Tibial nerve (tissue), 4 donors: ENCODE results near the gene SMARCA4. TPM values are rescaled to one million over a fixed set of nuclear protein-coding genes. Genes with fewer than 3 reads are reported as not detected.

Source experiments
- DNase-seq, 2 donors: peaks; one replicate each; pipeline ENCODE4 v3.0.0-alpha.2; 2019; ENCODE audit warnings: low spot score in 2 of 2
- H3K27ac ChIP-seq, 4 donors: fragments of 200-600 bp; sonication (generic) in 3 of 4; one replicate each; pipeline ENCODE4 v1.5.1; 2017 to 2019; ENCODE audit warnings: mild to moderate bottlenecking in 1 of 4
- H3K27me3 ChIP-seq, 2 donors: fragments of 200-600 bp; sonication (generic) in 1 of 2; one replicate each; pipeline versions ENCODE4 v1.5.1 to v1.6.0; 2017 to 2019
- H3K36me3 ChIP-seq, 3 donors: fragments of 200-600 bp; sonication (generic); one replicate each; pipeline ENCODE4 v1.5.1; 2018 to 2019
- H3K4me1 ChIP-seq, 4 donors: fragments of 200-600 bp; sonication (generic) in 3 of 4; one replicate each; pipeline ENCODE4 v1.5.1; 2017 to 2019
- H3K4me3 ChIP-seq, 4 donors: fragments of 200-600 bp; sonication (generic) in 3 of 4; one replicate each; pipeline ENCODE4 v1.5.1; 2017 to 2019; ENCODE audit warnings: mild to moderate bottlenecking in 1 of 4, moderate library complexity in 1 of 4
- H3K9me3 ChIP-seq, 4 donors: fragments of 200-600 bp; sonication (generic) in 3 of 4; one replicate each; pipeline ENCODE4 v1.5.1; 2017 to 2019
- EP300 ChIP-seq, 2 donors: sonication (generic); formaldehyde crosslinking; IDR thresholded peaks; one replicate each; pipeline ENCODE4 v1.6.1; 2017; ENCODE audit warnings: antibody characterized with exemption in 2 of 2, mild to moderate bottlenecking in 1 of 2
- POLR2A ChIP-seq, 2 donors: fragments of 450-650 bp; IDR thresholded peaks; one replicate each; pipeline ENCODE4 v1.6.1; 2017; ENCODE audit warnings: antibody characterized with exemption in 2 of 2, mild to moderate bottlenecking in 2 of 2, moderate library complexity in 2 of 2
- WGBS, 2 donors: methylation state at CpG; one replicate each; pipeline ENCODE4 v1.1.5; 2018; 5-methylcytosine and 5-hydroxymethylcytosine counted together
- total RNA-seq, 4 donors: library from RNA; depleted of rRNA; stranded (reverse); fragments of >200 nt; gene quantifications; one replicate each; pipeline ENCODE4 v1.1.0, GENCODE V29; 2016
- TF ChIP-seq, protein P1 (sequence below), 5 experiments: fragments of 200-600 bp in 3 of 5; fragments of 450-650 bp in 2 of 5; sonication (generic) in 3 of 5; IDR thresholded peaks; one replicate each; pipeline ENCODE4 v1.5.1; 2016 to 2019; ENCODE audit warnings: antibody characterized with exemption in 5 of 5, mild to moderate bottlenecking in 3 of 5, moderate library complexity in 2 of 5

Gene SMARCA4
- total RNA-seq, 4 donors from 2014 or later = 54.2 to 122 (median 73.9) TPM

DNA sequence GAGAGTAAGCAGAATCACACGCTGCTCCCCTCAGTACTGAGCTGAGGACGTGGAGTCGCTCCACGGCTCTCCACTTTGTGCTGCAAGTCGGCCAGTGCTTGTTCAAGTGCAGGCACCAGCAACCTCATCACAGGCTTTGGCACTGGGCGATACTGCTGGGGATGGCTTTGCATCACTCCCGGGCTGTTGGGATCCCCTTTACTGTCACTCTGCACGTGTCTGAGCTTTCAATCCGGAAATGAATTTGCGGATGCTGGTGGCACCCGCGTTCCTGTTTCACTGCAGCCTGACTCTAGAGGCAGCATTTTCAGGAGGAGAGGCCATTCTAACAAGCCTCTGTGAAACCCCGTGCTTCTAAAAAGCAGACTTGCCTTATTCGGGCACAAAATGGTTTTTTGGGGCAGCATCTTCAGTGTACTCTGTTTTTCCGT is 19.1 kb downstream of the SMARCA4 start:
- H3K36me3 ChIP-seq = peaks cover 0 to 14% (median 9%) of the 10 kb centered on the region in 3 donors
- TF ChIP-seq, protein P1, sequence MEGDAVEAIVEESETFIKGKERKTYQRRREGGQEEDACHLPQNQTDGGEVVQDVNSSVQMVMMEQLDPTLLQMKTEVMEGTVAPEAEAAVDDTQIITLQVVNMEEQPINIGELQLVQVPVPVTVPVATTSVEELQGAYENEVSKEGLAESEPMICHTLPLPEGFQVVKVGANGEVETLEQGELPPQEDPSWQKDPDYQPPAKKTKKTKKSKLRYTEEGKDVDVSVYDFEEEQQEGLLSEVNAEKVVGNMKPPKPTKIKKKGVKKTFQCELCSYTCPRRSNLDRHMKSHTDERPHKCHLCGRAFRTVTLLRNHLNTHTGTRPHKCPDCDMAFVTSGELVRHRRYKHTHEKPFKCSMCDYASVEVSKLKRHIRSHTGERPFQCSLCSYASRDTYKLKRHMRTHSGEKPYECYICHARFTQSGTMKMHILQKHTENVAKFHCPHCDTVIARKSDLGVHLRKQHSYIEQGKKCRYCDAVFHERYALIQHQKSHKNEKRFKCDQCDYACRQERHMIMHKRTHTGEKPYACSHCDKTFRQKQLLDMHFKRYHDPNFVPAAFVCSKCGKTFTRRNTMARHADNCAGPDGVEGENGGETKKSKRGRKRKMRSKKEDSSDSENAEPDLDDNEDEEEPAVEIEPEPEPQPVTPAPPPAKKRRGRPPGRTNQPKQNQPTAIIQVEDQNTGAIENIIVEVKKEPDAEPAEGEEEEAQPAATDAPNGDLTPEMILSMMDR (IDR thresholded peaks at IDR 0.05) = no peak
- no peak for TF ChIP-seq POLR2A (IDR thresholded peaks at IDR 0.05)
- TF ChIP-seq EP300 (IDR thresholded peaks at IDR 0.05) = no peak
- H3K9me3 ChIP-seq = no peaks in the 10 kb centered on the region
- no peak overlapping the region for H3K27ac ChIP-seq
- H3K4me3 ChIP-seq = no peak overlapping the region
- no peaks in the 10 kb centered on the region for H3K27me3 ChIP-seq
- H3K4me1 ChIP-seq = peaks cover 0 to 35% (median 20%) of the 10 kb centered on the region in 4 donors
- no peak for DNase-seq
- 65 to 77% methylated on average over 12 to 15 of the region's 15 CpGs for WGBS, 2 donors

DNA sequence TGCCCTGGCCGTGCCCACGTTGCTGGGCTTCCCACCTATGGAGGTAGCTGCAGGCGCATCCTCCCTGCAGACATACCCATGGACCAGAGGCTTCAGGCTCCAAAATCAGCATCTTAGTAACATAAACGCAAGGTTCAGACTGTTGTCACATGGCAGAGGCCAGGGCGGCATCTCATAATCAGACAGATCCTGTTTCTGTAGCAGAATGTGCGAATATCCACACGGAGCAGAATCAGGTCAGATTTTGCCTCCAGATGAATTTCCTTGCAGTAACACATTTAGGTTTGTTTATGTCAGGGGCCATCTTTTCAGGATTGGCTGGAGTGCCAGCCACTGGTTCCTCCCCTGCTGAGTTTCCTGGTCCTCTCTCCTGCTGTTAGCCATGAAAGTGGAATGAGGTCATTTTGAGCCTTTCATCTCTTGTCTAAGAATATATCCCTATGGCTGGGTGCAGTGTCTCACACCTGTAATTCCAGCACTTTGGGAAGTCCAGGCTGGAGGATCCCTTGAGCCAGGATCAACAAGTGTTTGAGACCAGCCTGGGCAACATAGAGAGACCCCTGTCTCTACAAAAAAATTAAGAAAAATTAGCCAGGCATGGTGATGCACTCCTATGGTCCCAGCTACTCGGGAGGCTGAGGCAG is 20.5 kb downstream of the SMARCA4 start:
- TF ChIP-seq POLR2A (IDR thresholded peaks at IDR 0.05) = no peak
- TF ChIP-seq, protein P1 (IDR thresholded peaks at IDR 0.05) = no peak
- no peak for TF ChIP-seq EP300 (IDR thresholded peaks at IDR 0.05)
- H3K27me3 ChIP-seq = no peaks in the 10 kb centered on the region
- H3K36me3 ChIP-seq = peaks cover 0 to 28% (median 13%) of the 10 kb centered on the region in 3 donors
- WGBS, 2 donors = 78 to 83% methylated on average over 7 to 8 of the region's 8 CpGs
- H3K4me1 ChIP-seq = peaks cover 0 to 21% (median 6%) of the 10 kb centered on the region in 4 donors
- H3K27ac ChIP-seq = no peak overlapping the region
- DNase-seq = no peak
- H3K9me3 ChIP-seq = no peaks in the 10 kb centered on the region
- no peak overlapping the region for H3K4me3 ChIP-seq

DNA sequence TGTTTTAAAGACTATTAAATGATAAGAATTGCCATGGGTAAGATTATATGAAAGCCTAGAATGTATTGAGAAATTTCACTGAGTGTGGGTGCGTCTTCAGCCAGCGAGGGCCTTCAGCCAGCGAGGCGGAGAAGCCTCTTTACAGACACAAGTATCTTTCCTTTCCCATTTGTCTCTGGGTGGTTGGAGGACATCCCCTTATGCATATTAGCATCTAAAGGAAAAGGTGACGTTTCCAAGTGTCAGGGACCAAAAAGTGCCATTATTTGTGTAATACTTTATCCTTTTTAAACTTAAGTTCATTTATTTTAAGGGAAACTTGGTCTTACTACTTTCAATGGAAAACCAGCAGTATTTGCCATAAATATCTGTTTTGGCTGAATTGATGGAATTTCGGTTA is 22.2 kb downstream of the SMARCA4 start:
- 76 to 78% methylated on average over 6 of the region's 6 CpGs for WGBS, 2 donors

GRCh38 chr19:10984166-10984735 is 23.4 kb downstream of the SMARCA4 start:
- TF ChIP-seq EP300 (IDR thresholded peaks at IDR 0.05) (no peak), POLR2A (IDR thresholded peaks at IDR 0.05) (no peak)
- TF ChIP-seq, protein P1 (IDR thresholded peaks at IDR 0.05) = no peak
- H3K27me3 ChIP-seq = no peaks in the 10 kb centered on the region
- WGBS, 2 donors = 82 to 93% methylated on average over 12 to 21 of the region's 21 CpGs
- H3K9me3 ChIP-seq = no peaks in the 10 kb centered on the region
- H3K4me3 ChIP-seq = no peak overlapping the region
- DNase-seq = no peak
- peaks cover 0 to 7% (median 0%) of the 10 kb centered on the region in 4 donors for H3K4me1 ChIP-seq
- no peak overlapping the region for H3K27ac ChIP-seq
- H3K36me3 ChIP-seq = peaks cover 0 to 57% (median 21%) of the 10 kb centered on the region in 3 donors

More for the DNA sequence above, 22.2 kb downstream of the SMARCA4 start:
- Histone ChIP-seq H3K4me1 (peaks cover 0 to 7% (median 0%) of the 10 kb centered on the region in 4 donors), H3K36me3 (peaks cover 0 to 44% (median 19%) of the 10 kb centered on the region in 3 donors), H3K9me3 (no peaks in the 10 kb centered on the region), H3K4me3 (no peak overlapping the region), H3K27ac (no peak overlapping the region), H3K27me3 (no peaks in the 10 kb centered on the region)
- DNase-seq = no peak
- TF ChIP-seq POLR2A (IDR thresholded peaks at IDR 0.05) (no peak), EP300 (IDR thresholded peaks at IDR 0.05) (no peak)
- TF ChIP-seq, protein P1 (IDR thresholded peaks at IDR 0.05) = no peak

- H3K9me3 ChIP-seq = no peaks in the 10 kb centered on the region
- no peak for DNase-seq
- 81 to 90% methylated on average over 10 of the region's 10 CpGs for WGBS, 2 donors
- peaks cover 0 to 69% (median 31%) of the 10 kb centered on the region in 3 donors for H3K36me3 ChIP-seq
- no peak overlapping the region for H3K27ac ChIP-seq
- no peaks in the 10 kb centered on the region for H3K4me1 ChIP-seq
- H3K27me3 ChIP-seq = no peaks in the 10 kb centered on the region
- TF ChIP-seq, protein P1 (IDR thresholded peaks at IDR 0.05) = no peak
- TF ChIP-seq EP300 (IDR thresholded peaks at IDR 0.05) = no peak
- no peak for TF ChIP-seq POLR2A (IDR thresholded peaks at IDR 0.05)
- H3K4me3 ChIP-seq = no peak overlapping the region
Measured at GRCh38 chr19:10985502-10985901, 24.7 kb downstream of the SMARCA4 start.
